IPS-NIHi11 (cell line): ENCODE measurements around the gene DISC1.
"Not testable (repeated sequence)": the region's sequence is repeated elsewhere in the genome, so short reads cannot be mapped to it uniquely, and the experiment has no call there.

Source experiments
- DNase-seq: peaks from one replicate; pipeline ENCODE4 v3.0.0; 2012; ENCODE audit warnings: mixed read lengths, low spot score

Gene DISC1

DNA sequence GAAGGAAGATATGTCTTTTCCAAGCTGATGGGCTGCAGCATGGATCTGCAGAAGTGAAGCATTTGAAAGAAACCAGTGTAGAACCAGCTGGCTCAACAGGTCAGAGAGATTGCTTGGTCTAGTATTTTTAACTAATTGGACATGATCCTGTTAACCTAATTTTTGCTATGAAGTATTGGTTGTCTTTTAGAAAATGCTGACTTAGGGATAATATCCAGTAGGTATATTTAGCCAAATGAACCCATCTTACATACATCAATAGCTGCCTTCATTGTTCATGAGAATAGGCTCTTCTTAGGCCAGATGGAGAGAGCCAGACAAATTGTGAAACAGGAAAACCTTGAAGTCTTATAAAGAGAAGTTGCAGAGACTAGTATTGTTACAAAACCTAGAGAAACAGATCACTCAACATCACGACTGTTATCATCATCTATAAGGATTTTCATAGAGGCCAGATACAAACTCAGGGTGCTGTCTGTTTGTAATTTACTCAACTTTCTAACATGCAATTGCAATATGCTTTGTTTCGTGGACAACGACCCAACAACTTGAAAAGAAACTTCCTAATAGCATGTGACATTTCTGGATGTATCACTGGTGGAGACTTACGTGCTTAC is 148.2 kb downstream of the DISC1 start:
- DNase-seq, result no peak

DNA sequence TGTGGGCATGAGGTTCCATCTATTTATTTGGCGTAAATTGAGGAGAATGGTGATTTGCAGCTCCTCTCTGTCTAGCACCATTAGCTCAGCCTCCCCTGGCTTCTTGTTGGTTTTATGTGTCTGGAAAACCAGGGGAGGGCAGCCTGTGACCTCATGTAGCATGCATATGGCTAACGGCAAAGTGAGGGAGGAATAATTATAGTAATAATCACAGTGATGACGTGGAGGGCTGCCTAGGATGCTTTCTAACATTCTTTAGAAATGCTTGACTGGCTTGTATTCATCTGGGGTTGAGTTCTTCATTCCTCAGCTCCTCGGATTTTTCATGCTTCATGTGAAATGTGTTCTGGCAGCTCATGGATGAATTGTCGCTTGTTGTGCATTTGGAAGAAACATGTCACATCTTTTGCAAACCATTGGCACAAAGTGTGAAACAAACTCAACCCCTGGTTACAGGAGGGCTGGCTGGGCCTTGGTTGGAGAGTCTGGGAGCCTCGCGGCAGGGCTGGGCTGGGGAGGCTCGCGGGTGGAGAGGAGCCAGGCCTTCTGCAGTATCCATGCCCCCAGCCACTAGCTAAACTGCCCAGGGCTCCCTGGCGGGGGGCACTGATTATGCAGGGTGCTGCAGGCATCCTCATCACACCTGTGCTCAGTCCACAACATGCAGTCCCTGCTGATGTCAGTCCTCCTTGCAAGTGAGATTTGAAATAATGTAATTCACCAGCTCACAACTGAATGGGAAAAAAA is 149.6 kb downstream of the DISC1 start:
- no peak for DNase-seq

DNA sequence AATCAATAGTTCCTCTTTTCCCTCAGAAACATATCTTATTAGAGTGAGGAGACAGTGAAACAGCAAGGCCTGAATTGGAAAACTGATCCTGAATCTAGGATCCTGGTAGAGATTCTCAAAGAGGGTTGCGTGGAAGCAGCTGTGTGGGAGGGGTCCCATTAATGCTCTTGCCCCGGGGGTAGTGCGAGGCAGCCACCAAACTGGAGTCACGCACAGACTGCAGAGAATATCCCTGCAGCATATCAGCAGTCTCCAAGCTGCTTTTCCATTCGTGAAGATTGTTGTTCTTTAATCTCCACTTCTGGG is 150.1 kb downstream of the DISC1 start:
- no peak for DNase-seq

DNA sequence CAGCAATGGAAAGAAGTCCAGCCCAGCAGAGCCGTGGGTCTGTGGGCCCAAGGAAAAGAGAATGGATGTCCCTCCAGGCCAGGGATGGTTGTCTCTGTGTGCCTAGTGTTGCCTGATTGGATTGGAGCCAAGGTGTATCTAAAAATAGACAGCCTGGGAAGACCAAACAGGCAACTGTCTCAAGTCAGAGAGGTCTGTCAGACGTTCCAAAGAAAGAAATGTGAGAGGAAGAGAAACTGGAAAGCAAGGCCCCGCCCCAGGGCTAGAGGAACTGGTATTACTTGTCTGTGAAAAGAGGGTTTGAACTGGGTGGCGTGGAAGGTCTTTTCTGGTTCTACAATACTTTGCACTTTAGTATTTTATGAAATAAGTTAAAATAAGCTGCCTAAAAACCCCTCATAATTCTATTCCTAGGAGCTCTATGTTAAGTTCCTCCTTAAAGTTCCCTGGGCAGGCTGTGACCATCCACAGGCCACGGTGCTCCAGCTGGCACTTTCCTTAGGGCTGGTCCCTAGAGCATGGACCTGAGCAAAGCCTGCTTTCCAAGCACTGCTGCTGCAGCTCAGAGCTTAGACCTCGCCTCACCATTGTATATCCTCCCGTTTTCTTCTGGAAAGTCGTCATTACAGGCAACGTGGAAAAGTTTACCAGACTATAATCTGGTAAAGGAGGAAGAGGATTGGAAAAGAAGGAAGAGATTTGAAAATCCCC is 151.6 kb downstream of the DISC1 start:
- DNase-seq, result no peak

DNA sequence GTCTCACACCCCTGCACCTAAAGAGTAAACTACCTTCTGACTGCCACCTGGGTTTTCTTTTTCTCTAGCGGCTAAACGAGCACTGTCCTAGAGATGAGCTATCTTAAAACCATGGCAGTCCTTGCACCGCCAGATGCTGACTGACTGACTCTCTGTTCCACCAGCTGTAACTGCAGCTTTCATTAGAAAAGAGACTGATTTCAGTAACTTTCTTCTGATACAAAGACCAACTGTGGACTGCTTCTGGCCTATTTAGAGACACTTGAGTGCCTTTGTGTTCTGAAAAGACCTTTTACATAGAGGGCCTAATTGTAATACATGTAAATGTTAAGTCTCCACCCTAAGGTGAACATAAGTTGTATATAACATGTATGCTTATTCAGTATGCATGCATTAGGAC is 152.5 kb downstream of the DISC1 start:
- DNase-seq, result no peak

DNA sequence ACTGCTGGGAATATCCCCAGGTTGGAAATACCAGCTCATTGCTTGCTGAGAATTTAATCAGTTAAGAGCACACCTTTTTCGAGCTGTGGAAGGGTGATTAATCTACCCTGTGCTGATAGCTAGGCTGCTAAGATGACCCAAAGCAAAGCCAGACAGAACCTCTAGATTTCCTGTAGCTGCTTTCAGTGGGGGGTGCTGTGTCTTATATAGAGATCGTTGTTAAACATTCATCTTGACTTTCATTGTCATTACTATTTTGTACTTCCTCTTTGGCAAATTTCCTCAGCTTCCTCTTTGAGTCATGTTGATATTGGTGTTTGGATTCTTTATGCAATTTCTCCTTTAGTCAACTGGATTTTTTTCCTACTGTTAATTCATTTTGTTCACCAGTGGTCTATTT is 155.3 kb downstream of the DISC1 start:
- no peak for DNase-seq

DNA sequence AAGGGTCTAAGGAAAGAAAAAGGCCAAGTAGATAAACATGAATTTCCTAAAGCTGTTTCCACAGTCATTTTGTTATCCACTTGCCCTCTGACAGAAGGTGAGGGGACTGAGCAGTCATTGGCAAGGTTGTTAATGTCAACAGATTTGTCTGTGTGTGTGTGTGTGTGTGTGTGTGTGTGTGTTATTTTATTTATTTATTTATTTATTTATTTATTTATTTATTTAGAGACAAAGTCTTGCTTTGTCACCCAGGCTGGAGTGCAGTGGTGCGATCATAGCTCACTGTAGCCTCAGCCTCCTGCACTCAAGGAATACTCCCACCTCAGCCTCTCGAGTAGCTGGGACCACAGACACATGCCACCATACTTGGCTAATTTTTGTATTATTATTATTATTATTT is 158.5 kb downstream of the DISC1 start:
- not testable (repeated sequence) for DNase-seq

DNA sequence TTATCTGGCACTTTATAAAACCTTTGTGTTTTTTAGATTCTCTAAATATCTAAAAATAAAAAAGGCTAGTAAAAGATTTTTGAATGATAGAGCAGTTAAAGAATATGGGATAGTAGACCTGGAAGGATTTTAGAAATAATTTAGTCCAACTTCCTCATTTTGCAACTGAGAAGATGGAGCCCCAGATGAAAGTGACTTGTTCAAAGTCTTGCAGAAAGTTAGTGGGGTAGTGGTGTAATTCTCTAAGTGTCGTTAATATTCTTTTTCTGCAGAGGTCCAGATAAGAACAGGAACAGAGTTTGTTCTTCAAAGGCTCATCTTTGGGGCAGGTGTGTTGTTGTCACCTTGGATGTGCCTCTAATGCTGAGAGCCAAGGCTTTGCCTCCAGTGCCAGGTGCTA is 159.5 kb downstream of the DISC1 start:
- no peak for DNase-seq

DNA sequence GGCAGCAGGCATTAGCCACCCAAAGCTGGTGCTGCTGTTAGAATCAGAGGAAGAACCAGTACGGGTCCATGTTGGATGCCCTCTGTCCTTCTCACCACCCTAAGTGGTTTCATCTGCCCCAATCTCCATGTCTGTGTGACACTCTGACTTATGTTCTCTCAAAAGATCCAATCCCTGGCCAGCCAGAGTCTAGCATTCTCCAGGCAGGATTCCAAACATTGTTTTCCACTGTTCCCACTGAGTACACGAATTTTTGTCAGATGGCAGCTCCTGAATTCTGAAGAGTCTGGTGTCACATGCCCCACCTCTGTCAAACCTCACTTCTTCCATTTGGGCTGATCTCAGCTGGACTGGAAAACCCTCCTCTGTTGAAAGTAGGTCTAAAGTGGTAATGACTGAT is 166.0 kb downstream of the DISC1 start:
- DNase-seq, result no peak

DNA sequence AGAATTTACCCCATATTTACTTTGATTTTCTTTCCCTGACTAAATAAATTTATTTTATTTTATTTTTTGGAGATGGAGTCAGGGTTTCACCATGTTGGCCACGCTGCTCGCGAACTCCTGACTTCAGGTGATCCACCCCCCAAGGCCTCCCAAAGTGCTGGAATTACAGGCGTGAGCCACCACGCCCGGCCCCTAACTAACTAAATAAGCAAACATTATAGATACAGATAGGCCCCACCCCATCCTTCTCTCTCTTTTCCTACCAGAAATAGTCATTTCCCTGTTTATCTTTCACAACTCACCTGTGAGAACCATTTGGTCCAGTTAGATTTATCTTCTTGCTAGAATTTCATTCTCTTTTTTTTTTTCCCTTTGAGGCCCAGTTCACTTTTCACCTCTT is 167.3 kb downstream of the DISC1 start:
- no peak for DNase-seq

DNA sequence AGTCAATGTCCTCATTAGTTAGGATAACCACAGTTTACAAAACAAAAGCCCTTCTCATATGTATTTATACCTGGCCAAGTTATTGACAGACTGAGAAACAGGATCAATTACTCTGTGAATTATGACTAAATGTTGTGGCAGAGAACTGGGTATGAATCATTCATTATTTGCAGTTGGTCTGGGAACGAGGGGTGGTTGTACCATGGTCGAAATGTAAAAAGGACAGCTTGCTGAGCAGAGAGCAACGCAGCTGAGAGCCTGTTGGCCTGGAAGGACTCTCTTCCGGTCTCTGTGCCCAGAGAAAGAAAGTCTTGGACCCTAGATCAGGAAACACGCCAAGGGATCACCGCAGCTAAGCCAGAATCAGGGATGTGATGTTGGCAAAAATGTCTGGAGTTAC is 169.6 kb downstream of the DISC1 start:
- DNase-seq, result no peak

DNA sequence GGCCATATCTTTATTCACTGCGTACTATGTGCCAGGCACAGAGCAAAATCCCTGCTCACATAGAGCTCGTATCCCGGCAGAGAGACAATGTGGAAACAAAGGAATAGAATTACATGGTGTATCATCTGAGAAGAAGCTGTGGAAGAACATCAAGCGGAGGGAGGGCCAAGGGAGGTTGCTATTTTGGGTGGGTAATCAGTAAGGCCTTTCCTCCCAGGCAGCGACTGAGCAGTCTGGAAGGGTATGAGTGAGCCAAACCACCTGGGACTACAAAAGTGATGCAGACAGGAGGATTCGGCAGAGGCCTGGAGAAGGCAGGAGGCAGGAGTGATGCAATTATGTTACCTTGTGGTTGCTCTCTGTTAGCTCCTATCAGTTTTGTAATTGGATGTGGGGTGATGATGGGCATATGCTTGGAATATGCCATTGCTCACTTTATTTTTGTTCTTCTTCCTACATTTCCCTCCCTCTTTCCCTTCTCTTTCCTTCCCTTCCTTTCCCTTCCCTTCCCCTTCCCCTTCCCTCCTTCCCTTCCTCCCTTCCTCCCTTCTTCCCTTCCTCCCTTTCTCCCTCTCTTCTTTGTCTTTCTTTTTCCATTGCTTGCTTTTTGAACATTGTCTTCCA is 172.9 kb downstream of the DISC1 start:
- DNase-seq, result no peak

DNA sequence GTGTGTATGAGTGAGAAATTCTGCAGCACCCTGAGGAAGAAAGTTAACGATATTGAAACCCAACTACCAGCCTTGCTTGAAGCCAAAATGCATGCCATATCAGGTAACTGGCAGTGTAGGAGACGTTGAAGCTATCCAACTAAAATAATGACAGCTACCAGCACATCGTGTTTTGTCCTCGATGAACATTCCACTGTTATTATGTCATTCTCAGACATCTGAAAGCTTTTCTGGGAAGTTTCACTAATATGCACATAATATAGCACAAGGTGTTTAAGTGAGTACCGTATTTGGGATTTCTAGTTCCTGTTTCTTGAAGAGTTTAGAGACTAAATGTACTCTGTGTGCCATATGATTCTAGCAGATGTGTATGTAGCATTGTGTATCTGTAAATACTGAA is 173.5 kb downstream of the DISC1 start:
- DNase-seq, result no peak

DNA sequence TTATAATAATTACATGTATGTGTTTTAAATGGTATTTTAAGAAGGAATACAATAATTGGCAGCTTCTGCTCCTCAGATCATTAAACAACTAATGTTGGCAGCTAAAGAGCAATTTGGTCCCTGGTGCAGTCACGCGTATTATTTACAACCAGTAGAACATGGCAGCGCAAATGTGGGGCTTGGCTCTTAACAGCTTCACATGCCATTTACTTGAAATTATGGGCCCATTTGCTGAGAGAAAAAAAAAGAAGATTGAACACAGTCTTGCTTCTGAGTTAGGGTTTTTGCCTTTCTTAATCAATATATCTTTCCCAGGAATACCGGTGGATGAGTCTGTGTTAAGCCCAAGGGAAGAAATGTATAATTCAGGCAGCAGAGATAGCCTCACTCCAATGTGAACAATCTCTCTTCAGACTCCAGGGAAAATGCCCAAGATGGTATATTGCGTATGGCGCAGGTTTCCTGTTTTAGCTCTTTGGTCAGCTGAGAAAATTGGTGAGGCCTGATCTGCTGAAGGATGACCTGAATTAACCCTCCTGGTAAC is 174.5 kb downstream of the DISC1 start:
- DNase-seq, result no peak

DNA sequence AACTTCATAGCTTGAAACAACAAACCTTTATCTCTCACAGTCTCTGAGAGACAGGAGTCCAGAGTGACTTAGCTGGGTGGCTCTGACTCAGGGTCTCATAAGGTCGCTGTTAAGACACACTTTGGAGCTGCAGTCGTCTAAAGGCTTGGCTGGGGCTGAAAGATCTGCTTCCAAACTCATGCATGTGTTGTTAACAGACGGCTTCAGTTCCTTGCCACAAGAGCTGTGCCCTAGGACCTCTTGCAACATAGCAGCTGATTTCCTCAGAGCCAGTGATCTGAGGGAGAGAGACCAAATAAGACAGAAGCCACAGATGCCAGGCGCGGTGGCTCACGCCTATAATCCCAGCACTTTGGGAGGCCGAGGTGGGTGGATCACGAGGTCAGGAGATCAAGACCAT is 176.8 kb downstream of the DISC1 start:
- DNase-seq, result no peak

DNA sequence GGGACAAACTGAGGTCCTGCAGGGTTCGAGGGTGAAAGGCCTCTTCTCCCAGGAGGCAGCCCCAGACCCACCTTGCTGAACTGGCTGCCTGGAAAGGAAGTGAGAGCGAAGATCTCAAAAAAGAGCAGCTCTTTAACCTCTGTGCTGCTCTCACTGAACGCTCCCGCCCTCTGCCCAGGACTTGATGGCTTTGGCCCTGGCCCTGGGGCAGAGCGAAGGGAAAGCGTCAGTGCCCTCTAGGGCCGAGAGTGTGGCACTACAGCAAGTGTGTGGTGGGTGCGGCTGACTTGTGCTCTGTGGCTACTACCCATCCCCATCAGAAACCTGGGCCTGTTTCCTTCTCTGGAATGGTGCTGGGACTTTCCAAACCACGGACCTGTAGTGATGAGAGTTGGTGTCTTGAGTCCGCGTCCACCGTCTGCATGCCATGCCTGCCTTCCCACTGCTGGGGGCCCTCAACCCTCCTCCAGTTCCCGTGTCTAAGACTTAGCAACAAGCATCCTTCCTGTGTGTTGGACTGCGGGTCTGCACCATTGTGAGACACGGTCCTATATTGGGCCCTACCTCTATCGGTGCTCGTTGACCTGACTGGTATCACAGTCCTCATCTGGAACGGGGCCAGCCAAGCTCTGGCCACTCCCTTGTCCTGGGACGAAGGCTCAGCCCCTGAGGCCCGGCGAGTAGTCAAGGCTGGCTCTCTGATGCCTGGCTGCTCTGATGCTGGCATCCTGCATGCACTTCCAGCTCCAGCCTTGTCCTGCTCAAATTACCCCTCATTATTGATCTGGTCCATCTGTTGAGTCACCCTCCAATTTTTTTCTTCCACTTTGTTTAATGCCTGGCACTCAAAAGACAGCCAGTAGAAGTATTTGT is 180.3 kb downstream of the DISC1 start:
- DNase-seq, result peak; percentile 82

DNA sequence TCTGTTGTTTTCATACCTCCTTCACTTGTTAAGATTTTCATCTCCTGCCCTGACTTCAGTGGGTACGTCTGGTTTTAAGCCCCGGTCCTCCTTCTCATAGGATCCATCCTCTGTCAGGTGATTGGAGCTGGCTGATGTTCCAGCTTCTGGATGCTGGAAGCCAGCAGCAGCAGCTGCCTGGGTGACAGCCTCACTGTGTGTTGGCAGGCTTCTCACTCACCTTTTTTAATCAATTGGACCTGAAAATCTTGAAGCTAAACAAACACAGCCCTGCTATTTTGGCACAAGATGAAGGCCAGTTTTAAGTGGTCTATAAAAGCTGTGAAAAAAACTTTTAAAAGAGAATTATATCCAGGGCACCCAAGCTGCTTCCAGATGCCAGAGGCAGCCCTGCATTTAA is 181.0 kb downstream of the DISC1 start:
- no peak for DNase-seq

DNA sequence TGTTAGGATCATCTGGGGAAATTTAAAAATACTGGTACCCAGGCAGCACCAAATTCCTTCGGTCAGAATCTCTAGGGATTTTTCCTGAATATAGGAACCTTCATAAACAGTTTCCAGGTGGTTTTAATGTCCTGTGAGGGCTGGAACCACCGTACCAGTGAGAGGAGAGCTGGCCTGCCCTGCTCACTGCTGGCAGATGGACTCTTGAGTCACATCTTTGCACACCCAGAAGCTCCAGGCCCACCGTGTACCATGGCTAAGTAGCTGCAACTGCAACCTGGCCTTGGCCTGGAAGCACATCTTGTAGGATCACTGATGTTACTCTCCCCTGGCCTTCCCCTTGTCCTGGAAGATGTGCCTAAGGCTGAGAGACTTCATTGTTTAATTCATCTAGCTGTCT is 181.5 kb downstream of the DISC1 start:
- no peak for DNase-seq

DNA sequence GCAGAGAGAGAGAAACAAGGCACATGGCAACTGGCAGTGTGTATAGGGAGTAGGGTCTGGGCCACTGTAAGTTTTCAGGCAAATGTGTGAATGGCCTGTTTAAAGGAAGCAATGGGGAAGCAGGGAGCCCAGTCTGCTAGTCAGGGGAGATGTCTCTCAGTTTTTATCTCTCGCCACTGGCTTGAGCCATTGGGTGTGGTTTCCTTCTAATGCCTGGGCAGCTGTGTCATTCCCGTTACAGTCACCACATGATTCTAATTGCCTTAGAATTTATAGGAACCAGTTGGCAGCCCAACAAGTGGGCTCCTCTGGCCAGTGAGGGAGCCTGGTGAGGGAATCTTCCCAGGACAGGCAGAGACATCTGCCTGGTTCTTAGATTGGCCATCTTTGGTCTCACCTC is 182.4 kb downstream of the DISC1 start:
- no peak for DNase-seq

DNA sequence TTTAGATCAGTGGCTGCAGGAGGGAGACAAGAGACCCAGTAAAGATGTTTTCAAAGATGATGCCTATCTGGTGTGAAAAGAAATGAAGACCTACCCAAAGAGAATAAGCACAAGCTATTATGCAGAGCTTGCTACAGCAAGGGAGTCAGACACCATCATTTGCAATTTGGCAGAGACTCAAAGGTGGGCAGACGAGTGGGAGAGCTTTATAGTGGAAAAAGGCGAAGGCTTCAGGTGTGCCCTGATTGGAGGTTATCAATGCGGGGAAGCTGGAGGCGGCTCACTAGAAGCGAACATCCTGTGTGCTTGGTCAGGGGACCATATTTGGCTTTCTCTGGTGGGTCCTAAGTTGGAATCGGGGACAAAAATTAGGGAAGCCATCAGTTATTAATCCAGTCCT is 183.8 kb downstream of the DISC1 start:
- DNase-seq, result no peak

DNA sequence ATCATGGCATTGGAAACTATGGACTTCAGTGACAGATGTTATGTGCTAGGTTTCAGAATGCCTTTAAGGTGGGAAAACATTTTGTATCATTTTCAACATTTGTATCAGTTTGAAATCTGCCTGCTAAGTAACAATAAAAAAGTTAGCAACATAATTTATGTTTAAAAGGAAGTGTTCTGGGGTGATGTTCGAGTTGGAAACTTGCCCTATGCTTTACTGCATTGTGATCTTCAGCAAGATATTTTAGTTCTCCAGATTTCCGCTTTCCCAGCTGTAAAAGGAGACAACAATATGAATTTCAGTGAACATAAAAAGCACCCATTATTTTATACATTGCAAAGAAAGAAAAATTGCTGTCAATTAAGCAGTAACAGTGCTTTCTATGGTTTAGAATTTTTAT is 187.4 kb downstream of the DISC1 start:
- no peak for DNase-seq

DNA sequence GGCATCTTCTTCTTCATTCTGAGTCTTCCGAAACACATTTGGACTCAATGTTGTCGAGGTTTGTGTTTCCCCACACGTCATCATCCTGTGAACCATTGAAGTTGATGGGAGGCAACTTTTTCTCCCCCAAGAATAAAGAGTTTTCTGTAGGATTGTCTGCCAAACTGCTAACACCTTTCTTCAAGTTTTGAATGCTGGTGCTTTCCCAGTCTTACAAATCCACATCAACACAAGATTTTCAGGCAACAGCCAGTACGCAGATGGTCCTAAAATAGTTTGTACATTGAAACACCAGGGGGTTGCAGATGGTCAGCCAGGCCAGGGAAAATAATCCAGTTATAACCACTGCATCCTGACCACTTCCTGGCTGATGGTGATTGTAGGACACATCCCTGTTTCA is 187.9 kb downstream of the DISC1 start:
- DNase-seq, result no peak
